ENCODE data around the gene PPL. TPM values are rescaled to one million over a fixed set of nuclear protein-coding genes. Genes with fewer than 3 reads are reported as not detected.

Gene PPL
- total and polyA plus RNA-seq, 2 of the 13 experiments (the other 11 are each of a cell fraction or from before 2014, with no cell fraction given): 5.7 to 6.6 TPM

GRCh38 chr16:4957720-4958509 lies 21.0 kb upstream of the PPL start, which contains the start of gene SEC14L5 (continued):
- TF ChIP-seq HNF1B (CRISPR knock-in tag; IDR thresholded peaks at IDR 0.05) (peak; percentile 83), POGK (CRISPR knock-in tag; conservative IDR thresholded peaks at IDR 0.05) (peak; percentile 71), CEBPZ (IDR thresholded peaks at IDR 0.05; ENCODE audit: low read length) (no peak), MXD4 (CRISPR knock-in tag; IDR thresholded peaks at IDR 0.05) (peak; percentile 12; the same call in 1 of the 2 replicates), ZNF232 (CRISPR knock-in tag; IDR thresholded peaks at IDR 0.05; ENCODE audit: borderline replicate concordance) (0 out of 2 replicates have a peak, but pooled peaks have one; percentile 54), TMF1 (CRISPR knock-in tag; IDR thresholded peaks at IDR 0.05; ENCODE audit: low read depth) (peak; percentile 59; the same call in 1 of the 2 replicates), ZNF12 (CRISPR knock-in tag; IDR thresholded peaks at IDR 0.05) (no peak), MTERF4 (CRISPR knock-in tag; IDR thresholded peaks at IDR 0.05) (no peak), NR2F1 (CRISPR knock-in tag; IDR thresholded peaks at IDR 0.05) (0 out of 4 replicates have a peak, but pooled peaks of 1 of the 2 experiments have one; percentile 52), SAFB2 (CRISPR knock-in tag; IDR thresholded peaks at IDR 0.05; ENCODE audit: borderline replicate concordance, low read depth) (0 out of 2 replicates have a peak, but pooled peaks have one; percentile 43), ZNF282 (IDR thresholded peaks at IDR 0.05; ENCODE audit: partially characterized antibody) (no peak), HNRNPLL (IDR thresholded peaks at IDR 0.05; ENCODE audit: low read depth, low read length, poor library complexity, severe bottlenecking) (peak; percentile 93), WIZ (CRISPR knock-in tag; IDR thresholded peaks at IDR 0.05) (peak; percentile 30; the same call in 1 of the 2 replicates), KLF13 (CRISPR knock-in tag; IDR thresholded peaks at IDR 0.05) (peak; percentile 90; the same call in 1 of the 2 replicates), ZNF564 (CRISPR knock-in tag; IDR thresholded peaks at IDR 0.05) (peak; percentile 79; the same call in 1 of the 2 replicates), ZNF18 (CRISPR knock-in tag; IDR thresholded peaks at IDR 0.05; ENCODE audit: insufficient replicate concordance) (peak; percentile 39), ZNF691 (CRISPR knock-in tag; IDR thresholded peaks at IDR 0.05; ENCODE audit: borderline replicate concordance, low read depth) (no peak; the same call in 1 of the 2 replicates)

Data from HepG2 (cell line).